ENCODE measurements around the gene PAPPA. TPM values are rescaled to one million over a fixed set of nuclear protein-coding genes. Genes with fewer than 3 reads are reported as not detected.

Gene PAPPA
- polyA plus RNA-seq, 1 donor from 2014 or later = 0.41 TPM

DNA sequence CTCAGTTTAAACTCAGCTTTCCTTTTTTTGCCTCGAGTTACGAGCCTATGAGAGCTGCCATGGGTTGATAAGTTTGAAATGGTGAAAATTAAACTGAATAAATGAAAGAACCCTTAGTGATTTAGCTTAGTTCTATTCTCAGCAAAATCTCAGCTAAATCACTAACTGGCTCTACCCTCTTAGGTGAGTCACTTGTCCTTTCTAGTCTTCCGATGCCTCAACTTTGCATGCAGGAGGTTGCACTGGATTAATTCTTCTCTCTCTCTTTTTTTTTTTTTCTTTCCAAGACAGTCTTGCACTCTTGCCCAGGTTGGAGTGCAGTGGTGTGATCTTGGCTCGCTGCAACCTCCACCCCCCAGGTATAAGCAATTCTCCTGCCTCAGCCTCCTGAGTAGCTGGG, 83.9 kb downstream of the PAPPA start:
- H4K20me1 ChIP-seq (ENCODE audit: insufficient read depth) = no peaks in the 10 kb centered on the region
- H3K9ac ChIP-seq (ENCODE audit: low read length) = no peak overlapping the region
- no peaks in the 10 kb centered on the region for H3K79me2 ChIP-seq (replicated peaks; ENCODE audit: insufficient read depth, low read length)

GRCh38 chr9:116238225-116238624, 84.6 kb downstream of the PAPPA start:
- H3K9me3 ChIP-seq (ENCODE audit: low read length) = no peaks in the 10 kb centered on the region
- H3K9me2 ChIP-seq (ENCODE audit: insufficient read depth, low read length) = no peaks in the 10 kb centered on the region
- no peak overlapping the region for H3K4me3 ChIP-seq (ENCODE audit: low read length)
- H3K36me3 ChIP-seq (ENCODE audit: insufficient read depth, low read length) = no peaks in the 10 kb centered on the region
- TF ChIP-seq CTCF (IDR thresholded peaks at IDR 0.05; ENCODE audit: poor library complexity, severe bottlenecking) = no peak
- no peaks in the 10 kb centered on the region for H3K79me2 ChIP-seq (replicated peaks; ENCODE audit: insufficient read depth, low read length)
- H3K27me3 ChIP-seq (ENCODE audit: insufficient read depth, low read depth, low read length) = no peaks in the 10 kb centered on the region
- no peak overlapping the region for H2AFZ ChIP-seq (ENCODE audit: low read depth, low read length)
- H3K27ac ChIP-seq (ENCODE audit: low read length) = no peak overlapping the region
- H3F3A ChIP-seq (ENCODE audit: insufficient read depth, low read length, poor library complexity, severe bottlenecking) = no peaks in the 10 kb centered on the region
- no peak overlapping the region for H3K4me2 ChIP-seq (ENCODE audit: low read length)
- H3K9ac ChIP-seq (ENCODE audit: low read length) = no peak overlapping the region
- no peaks in the 10 kb centered on the region for H4K20me1 ChIP-seq (ENCODE audit: insufficient read depth)

More for the DNA sequence above, 83.9 kb downstream of the PAPPA start:
- Histone ChIP-seq H3K36me3 (ENCODE audit: insufficient read depth, low read length) (no peaks in the 10 kb centered on the region), H3K4me2 (ENCODE audit: low read length) (no peak overlapping the region), H3K27me3 (ENCODE audit: insufficient read depth, low read depth, low read length) (no peaks in the 10 kb centered on the region), H3K9me3 (ENCODE audit: low read length) (no peaks in the 10 kb centered on the region), H3K4me3 (ENCODE audit: low read length) (no peak overlapping the region), H3K27ac (ENCODE audit: low read length) (no peak overlapping the region), H3K9me2 (ENCODE audit: insufficient read depth, low read length) (no peaks in the 10 kb centered on the region), H3F3A (ENCODE audit: insufficient read depth, low read length, poor library complexity, severe bottlenecking) (no peaks in the 10 kb centered on the region), H2AFZ (ENCODE audit: low read depth, low read length) (no peak overlapping the region)
- TF ChIP-seq REST (IDR thresholded peaks at IDR 0.05; ENCODE audit: borderline replicate concordance) (no peak), TAF1 (IDR thresholded peaks at IDR 0.05; ENCODE audit: low read depth) (no peak), MXI1 (conservative IDR thresholded peaks at IDR 0.05; ENCODE audit: poor library complexity, severe bottlenecking) (no peak), POLR2AphosphoS5 (IDR thresholded peaks at IDR 0.05) (no peak), RAD21 (conservative IDR thresholded peaks at IDR 0.05) (no peak), CTCF (IDR thresholded peaks at IDR 0.05; ENCODE audit: poor library complexity, severe bottlenecking) (no peak), SMC3 (conservative IDR thresholded peaks at IDR 0.05; ENCODE audit: poor library complexity) (no peak), EZH2 (IDR thresholded peaks at IDR 0.05; ENCODE audit: borderline replicate concordance, insufficient read depth, low read length, poor library complexity, severe bottlenecking) (no peak), EP300 (conservative IDR thresholded peaks at IDR 0.05; ENCODE audit: poor library complexity, severe bottlenecking) (no peak)
